ENCODE results near the gene LOXHD1.

Gene LOXHD1

DNA sequence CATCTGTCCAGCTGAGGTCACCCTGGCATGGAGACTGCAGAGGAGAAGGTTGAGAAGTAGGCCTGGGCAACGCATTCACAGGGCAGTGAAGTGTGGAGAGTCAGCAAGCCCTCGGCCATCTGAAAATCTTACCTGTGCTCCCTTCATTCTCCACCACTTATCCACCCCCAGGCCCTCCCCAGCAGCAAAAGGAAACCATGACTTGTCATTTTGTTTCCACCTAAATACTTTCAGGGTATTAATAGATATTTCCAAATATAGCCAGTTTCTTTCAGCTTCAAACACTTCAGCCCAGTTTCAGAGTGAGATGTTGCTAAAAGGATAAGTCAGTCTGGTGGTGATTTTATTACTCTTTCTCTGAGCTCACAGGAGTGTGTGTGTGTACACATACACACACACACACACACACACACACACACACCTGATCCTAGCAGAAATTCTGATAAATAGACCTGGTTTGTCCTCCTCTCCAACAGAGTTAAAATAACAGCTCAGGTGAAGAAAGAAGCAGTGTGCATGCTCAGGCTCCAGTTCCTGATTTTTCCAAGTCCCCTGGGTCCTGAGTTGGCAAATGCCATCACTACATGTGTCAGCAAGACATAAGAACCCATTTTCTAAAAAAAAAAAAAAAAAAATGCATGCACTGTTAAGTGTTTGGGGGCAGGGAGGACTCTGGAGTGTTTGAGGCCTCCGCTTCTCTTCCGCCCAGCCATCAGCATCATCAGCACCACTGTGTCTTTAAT is 82.8 kb downstream of the LOXHD1 start:
- no peak for DNase-seq

DNA sequence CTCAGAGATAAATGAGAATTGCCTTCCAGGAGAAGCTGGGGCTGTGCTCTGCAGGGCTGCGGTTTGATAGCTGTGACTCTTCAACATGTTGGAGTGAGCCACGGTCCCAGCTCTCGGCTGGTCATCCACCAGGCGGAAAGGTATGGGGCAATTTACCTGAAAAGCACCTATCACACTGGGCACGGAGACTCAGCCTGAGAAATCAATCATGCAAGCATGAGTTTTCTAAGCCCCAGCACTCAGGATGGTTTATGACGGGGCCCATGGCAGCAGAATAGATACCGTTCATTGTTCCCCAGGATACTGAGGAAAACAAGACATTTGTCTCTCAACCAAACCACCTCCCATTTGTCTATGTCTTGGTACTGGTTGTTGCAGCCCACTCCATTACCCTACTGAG is 83.9 kb downstream of the LOXHD1 start:
- DNase-seq: no peak

DNA sequence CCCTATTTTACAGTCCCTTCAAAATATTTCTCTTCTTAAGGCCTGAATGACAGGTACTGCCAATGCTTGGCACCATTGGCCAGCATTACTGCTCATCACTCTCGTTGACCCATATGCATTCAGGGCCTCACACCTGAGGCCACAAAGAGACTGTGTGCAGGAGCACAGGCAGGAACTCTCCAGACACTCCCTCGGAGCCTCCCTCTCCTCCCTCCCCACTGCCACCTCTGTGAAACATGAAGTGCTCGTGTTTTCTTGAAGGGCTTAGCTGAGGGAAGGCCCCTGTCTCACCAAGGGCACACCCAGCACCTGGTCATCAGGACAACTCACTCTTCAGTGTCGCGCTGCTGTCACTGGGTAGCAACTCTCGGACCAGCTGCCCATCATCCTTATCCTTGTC is 85.3 kb downstream of the LOXHD1 start:
- DNase-seq: no peak

DNA sequence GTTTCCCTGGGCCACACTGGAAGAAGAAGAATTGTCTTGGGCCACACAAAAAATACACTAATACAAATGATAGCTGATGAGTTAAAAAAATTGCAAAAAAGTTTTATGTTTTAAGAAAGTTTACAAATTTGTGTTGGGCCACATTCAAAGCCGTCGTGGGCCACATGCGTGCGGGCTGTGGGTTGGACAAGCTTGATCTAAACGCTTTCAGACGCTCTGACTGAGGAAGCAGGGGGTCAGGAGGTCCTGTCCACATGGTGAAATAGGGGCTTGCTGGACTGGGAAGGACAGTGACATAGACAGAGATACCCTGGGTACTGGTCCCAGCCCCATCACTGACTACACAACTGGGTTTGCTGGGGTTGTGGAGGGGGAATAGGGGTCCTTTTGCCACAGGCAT is 86.4 kb downstream of the LOXHD1 start:
- no peak for DNase-seq

DNA sequence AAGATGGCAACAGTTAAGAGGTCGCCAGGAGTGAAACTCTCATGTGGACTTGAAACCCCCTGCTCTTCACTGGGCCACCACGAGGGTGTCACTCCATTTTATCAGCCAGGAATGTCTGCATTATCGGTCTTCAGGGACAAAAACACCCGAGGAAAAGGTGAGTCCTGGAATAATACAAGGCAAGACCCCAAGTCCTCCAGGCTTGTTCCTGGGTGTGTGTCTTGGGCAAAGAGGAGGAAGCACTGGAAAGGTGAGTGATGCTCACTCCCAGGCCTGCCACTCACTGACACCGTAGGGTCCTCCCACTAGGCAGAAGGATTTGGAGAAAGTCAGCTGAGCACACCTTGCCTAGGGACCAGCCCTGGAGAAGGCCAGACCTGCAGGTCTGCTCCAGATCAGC is 86.9 kb downstream of the LOXHD1 start:
- no peak for DNase-seq

DNA sequence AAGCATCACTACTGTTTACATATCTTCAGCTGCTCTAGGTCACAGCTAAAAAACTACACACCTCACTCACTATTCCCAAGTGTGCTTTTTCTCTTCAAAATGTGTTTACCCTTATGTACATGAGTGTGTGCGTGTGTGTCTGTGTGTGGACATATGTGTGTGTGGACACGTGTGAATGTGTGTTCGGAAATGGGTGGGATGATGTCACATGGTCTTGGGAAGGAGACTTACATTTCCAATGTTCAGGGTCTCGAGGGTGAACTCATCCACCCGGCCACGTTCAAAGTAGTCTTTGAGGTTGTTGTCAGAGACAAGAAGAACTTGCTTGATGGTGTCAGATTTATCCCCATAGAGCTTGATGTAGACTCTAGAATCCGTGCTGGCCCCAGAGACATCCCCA is 87.8 kb downstream of the LOXHD1 start:
- DNase-seq: no peak

DNA sequence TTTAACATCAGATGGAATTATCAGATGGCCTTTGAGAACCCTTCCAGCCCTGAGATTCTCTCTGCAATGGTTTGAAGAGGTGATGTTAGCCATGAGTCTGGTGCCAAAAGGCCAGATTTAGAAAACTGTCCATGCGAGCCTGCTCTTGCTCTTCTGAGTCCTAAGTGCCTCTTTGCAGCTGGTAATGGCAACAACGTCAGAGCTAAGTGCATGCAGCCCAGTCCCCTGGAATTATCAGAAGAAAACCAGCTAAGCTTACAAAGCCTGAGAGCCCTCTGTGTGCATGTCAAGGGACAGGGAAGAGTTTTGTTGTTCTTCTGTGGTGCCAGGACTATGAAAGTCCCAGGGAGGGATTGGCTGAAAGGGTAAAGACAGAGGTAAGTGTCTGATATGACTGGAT is 89.8 kb downstream of the LOXHD1 start:
- no peak for DNase-seq

DNA sequence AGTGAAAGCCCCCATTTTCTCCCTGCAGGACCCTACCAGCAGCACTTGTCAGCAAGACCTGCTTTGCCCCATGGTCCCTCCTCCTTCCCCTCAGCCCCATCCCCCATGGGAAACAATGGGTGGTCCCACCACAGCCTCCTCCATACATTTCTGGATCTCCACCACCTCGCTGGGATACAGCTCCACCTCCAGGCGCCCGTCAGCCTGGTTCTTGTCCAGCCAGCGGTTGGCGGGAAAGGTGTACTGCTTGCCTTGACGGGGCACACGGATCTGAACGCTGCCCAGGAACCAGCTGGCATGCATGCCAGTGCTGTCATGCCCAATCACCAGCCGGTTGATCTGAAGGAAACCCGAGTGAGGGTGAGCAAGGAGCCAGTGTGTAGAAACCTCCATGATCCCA is 90.9 kb downstream of the LOXHD1 start:
- DNase-seq: no peak

DNA sequence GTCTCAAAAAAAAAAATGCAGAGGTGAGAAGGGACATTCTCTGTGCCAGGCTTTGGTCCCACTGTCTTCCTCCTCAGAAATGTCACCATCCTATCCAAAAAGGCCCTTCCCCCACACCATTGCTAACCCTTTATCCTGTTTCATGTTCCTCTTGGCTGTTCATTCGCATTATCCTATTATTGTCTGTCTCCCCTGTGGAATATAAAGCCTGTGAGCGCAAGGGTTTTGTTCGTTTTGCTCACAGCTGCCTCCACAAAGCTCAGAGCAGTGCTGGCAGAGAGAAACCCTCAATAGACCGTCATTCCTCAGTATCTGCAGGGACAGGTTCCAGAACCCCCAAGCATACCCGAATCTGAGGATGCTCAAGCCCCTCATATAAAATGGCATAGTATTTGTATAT is 91.8 kb downstream of the LOXHD1 start:
- no peak for DNase-seq

DNA sequence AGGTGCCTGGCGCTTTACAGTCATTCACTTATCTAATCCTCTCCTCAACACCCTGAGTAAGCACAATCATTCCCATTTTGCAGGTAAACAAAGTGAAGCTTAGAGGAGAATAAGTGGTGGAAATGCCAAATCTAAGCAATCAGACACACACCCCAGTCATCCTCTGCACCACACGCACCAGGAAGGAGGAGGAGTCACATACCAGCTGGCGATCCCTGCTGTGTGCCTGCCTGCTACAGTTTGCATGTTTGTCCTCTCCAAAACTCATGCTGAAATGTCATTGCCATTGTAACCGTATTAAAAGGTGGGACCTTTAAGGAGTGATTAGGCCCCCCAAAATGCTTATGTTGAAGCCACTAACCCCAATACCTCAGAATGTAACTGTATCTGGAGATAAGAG is 93.7 kb downstream of the LOXHD1 start:
- DNase-seq: no peak

DNA sequence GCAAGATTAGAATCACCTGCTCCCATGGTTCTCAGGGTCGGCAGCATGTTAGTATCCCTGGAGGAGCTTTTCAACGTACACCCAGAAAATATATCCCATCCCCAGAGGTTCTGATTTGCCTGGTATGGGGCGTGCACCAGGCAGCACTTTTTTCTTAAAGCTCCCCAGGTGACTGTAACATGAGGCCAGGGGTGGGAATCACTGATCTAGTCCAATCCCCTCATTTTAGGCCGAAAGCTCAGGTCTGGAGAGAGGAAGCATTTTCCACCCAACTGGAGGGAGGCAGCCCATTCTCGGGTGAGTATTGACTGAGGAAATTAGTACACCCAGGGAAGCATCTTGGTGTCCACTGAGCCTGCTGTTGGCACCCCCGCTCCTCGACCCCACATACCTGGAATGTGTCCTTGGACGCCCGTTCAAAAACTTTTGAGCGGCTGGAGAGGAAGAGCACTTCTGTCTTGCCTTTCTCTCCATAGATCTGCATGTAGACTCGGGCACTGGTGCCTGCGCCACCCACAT is 94.3 kb downstream of the LOXHD1 start:
- no peak for DNase-seq

DNA sequence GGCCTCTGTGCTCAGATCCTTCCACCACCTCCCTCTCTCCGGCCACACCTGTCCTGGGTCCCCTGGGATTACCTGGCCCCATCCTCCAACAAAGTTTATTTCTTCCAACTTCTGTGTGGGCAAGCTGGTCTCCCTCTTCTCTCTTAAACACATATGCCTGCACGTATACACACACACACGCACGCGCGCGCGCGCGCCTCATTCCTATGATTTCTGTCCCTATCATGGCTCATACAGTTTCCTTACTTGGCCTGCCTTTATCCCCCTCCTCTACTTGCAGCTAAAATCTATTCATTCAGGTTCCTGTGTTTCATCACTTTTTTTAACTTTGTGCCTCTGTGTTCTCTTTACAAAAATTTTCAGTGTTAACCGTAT is 96.4 kb downstream of the LOXHD1 start:
- DNase-seq: no peak

DNA sequence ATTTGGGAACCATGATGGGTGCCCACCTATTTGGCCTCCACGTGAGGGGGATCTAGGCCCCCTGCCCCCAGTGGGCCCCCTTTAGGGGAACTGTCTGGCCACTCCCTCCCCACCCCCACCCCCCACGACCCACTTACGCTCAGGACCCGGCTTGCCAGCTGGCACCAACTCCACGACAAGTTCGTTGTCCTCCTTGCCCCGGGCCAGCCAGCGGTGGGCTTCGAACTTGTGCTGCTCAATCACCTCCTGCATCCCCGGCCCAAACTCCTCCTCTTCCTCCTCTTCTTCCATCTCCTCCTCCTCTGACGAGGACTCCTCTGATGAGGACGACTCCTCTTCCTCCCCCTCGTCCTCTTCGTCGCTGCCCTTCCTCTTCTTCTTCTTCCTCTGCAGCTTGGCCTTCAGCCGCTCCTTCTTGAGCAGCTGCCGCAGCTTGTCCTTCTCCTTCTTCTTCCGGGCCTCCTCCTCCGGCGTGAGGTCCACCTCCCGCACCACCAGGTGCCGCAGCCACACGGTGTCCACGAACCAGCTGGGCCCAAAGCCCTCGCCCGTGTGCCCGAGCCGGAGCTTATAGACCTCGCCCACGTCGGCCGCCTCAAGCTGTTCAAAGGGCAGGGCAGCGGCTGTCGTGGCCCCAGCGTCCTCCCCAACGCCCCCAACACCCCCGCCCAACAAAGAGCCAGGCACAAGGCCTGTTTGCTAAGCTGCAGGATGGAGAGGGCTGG is 96.9 kb downstream of the LOXHD1 start:
- DNase-seq: no peak

DNA sequence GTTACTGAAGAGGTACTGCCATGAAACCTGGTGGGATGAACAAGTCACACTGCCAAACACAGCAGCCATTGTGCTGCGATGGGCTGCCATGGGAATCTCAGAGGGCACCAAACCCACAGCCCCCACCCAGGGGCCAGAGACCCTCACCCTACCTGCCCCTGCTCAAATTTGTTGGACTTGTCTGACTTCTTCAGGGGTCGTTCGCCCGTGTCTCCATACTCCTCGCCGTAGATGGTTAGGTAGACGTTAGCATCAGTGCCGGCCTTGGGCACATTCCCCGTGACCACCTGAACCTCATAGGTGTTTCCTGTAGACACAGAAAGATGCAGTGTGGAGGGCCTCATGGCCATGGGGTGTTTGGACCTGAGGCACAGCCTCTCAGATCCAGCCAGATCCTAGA is 97.7 kb downstream of the LOXHD1 start:
- DNase-seq: no peak

DNA sequence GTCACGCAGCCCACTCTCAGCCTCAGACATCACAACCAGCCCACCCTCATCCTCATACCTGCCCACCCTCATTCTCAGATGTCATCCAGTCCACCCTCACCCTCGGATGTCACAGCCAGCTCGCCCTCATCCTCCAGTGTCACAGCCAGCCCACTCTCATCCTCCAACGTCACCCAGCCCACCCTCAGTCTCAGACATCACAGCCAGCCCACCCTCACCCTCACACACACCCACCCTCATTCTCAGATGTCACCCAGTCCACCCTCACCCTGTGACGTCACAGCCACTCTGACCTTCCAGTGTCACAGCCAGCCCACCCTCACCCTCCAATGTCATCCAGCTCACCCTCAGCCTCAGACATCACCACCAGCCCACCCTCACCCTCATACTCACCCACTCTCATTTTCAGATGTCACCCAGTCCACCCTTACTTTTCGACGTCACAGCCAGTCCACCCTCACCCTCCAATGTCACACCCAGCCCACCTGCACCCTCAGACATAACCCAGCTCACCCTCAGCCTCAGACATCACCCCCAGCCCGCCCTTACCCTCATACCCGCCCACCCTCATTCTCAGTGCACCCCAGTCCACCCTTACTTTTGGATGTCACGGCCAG is 100.3 kb downstream of the LOXHD1 start:
- DNase-seq: no peak

DNA sequence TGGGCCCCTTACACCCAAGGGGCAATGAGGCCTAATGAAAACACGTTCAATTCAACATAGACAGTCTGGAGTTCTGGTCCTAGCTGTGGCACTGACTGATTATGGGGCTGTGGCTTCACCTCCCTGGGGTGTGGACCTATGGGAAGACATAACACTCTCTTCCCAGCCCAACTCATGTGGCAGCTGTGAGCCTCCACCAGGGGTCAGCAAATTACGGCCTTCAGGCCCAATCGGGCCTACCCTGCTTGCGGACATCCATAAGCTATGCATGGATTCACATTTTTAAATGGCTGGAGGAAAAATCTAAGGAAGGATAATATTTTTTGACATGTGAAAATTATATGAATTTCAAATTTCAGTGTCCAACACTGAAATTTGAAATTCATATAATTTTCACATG is 101.3 kb downstream of the LOXHD1 start:
- DNase-seq: no peak

DNA sequence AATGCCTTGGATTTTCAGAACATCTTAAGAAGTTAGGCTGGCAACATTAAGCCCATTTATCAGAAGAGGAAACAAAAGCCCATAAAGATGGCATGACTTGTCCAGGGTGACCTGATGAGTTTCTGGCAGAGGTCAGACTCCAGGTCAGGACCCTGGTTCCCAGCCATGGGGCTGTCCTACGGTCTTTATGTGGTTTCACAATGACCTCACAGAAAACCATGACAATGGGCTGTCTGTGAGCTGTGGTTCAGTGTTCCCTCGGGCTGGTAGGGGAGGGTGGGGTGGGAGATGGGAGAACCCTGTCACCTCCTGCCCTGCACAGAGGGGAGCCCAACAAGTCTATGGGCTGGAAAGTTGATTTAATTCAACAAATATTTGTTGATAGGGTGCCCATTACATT is 101.8 kb downstream of the LOXHD1 start:
- DNase-seq: no peak

DNA sequence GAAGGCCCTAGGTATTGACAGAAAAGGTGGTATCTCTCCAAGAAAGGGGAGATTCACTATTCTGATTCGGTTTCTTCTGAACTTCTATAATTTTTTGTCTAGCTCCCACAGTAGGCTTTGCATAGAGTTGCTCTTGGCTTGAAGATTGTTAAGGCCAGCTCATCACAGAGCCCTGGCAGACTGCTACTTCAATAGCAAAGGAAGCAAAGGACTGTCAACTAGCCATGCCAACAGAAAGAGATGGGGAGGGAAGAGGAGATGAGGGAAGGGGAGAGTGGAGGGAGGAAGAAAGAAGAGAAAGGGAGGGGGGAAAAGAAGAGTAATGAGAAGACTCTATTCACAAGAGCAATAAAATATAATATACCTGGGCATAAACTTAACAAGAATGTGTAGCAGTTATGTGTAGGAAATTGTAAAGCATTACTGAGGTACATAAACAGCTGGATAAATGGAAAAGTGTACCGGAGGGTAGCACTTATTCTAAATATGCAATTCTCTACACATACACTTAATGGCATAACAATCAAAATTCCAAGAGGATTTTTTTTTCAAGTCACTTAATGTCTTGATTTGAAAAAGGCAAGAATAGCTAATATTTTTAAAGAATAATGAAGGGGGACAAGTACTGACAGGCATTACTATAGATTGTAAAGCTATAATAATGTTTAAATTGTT is 102.5 kb downstream of the LOXHD1 start:
- no peak for DNase-seq

DNA sequence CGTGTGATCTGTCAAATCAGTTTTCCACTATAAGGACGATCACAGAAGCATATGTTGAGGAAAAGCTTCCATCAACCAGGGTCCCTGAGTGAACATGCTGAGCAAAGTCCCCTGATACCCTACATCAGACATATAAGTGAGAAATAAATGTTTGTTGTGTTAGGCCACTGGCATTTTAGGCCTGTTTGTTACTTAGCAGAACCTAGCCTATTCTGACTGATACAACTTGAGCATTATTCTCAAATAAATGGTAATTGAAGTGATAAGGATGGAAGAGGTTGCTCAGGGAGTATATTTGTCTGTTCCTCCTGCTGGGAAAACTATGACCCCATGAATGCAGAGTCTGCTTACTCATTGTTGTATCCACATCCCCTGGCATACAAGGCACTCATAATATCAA is 106.4 kb downstream of the LOXHD1 start:
- no peak for DNase-seq

DNA sequence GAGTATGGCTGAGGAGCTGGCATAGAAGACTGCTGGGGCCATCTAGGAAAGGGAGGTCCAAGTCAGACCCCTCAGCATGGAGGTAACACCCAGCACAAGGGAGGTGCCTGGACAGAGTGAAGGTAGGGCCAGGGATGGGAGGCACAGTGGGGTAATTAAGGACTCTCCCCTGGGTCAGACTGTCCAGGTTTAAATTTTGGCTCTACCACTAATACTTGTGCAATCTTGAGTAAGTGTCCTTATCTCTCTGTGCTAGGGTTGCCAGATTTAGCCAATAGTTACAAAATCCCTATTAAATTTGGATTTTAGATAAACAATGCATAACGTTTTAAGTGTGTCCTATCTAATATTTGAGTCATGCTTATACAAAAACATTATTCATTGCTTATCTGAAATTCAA is 109.5 kb downstream of the LOXHD1 start:
- no peak for DNase-seq

DNA sequence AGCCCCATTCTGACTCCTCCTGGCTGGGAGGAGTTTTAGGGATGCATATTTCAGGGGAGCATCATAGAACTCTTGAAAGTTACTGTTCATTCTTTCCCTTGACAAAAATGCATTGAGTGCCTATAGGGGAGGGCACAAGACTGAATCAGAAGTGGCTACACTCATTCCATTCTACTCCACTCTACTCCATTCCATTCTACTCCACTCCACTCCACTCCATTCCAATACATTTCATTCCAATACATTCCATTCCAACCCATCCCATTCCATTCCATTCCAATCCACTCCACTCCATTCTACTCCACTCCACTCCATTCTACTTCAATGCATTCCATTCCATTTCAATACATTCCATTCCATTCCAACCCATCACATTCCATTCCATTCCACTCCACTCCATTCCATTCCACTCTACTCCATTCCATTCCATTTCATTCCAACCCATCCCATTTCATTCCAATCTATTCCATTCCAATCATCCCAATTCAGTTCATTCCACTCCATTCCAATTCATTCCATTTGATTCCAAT is 110.8 kb downstream of the LOXHD1 start:
- no peak for DNase-seq

DNA sequence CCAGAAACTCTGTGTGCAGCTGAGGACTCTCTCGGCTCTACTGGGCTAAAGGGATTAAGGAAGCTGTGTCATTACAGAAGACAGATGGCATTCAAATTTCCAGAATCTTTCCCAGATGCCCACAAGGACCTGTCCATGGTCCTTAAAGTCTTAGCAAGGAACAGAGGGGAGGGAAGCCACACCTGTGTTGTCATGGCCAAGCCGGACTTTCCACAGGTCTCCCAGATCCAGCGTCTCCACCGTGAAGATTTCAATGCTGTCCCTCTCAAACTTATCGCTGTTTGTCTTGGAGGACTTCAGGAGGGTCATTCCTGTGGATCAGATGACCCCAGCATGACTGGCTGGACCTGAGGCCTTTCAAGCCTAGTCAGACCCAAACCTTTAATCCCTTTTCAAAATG is 114.5 kb downstream of the LOXHD1 start:
- no peak for DNase-seq

DNA sequence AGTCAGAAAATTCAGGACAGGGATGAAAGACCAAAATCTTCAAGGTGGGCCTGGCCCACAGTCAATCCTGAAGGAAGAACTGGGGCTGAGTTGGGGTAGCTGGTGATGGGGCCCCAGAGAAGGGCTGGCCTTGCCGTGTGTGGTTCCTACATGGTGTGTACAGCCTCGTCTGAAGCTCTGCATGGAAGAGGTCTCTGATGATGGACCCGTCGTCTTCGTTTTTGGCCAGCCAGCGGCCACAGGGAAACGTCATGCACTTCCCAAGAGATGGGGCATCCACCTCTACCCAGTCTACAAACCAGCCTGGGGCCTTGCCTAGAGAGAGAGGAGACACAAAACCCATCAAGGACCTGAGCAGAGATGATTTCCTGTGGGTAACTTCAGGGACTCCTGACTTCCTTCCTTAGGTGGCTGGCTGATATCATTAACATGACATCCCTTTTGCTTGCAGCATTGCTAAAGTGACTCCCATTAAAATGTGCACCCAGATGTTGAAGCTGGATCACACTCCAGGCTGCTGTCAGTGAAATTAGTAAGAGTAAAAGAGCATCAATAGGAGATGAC is 115.3 kb downstream of the LOXHD1 start:
- no peak for DNase-seq

All from activated CD4-positive, alpha-beta T cell treated with anti-CD3 and anti-CD28 coated beads, Interleukin-2, amount 50 U/mL, for 48 hours (primary cell).